GM18511 (cell line): ENCODE data around the gene ZNF276.
"Not testable (repeated sequence)": the region's sequence is repeated elsewhere in the genome, so short reads cannot be mapped to it uniquely, and the experiment has no call there.

ENCODE experiments used
- ATAC-seq: cut with Tn5 transposase; IDR thresholded peaks from one replicate; pipeline ENCODE4 v1.9.1; 2021; ENCODE audit warnings: mild to moderate bottlenecking, moderate library complexity; ENCODE audit not compliant: unreplicated experiment

The ZNF276 gene

GRCh38 chr16:89695875-89696669 lies 25.3 kb upstream of the ZNF276 start:
- no peak for ATAC-seq

GRCh38 chr16:89696670-89697128 lies 24.6 kb upstream of the ZNF276 start:
- ATAC-seq: no peak

- ATAC-seq: no peak
Observed at GRCh38 chr16:89697161-89697615, 24.1 kb upstream of the ZNF276 start.

- no peak for ATAC-seq
Observed at GRCh38 chr16:89697616-89698331, 23.6 kb upstream of the ZNF276 start.

GRCh38 chr16:89698717-89699116 lies 22.6 kb upstream of the ZNF276 start:
- not testable (repeated sequence) for ATAC-seq

- not testable (repeated sequence) for ATAC-seq
Observed at GRCh38 chr16:89699629-89700099, 21.7 kb upstream of the ZNF276 start.

GRCh38 chr16:89700100-89700648 lies 21.2 kb upstream of the ZNF276 start:
- ATAC-seq: peak; percentile 39

GRCh38 chr16:89700649-89701424 lies 20.5 kb upstream of the ZNF276 start:
- no peak for ATAC-seq

- peak; percentile 72 for ATAC-seq
Observed at GRCh38 chr16:89701425-89702406, 19.6 kb upstream of the ZNF276 start, which contains the start of gene SPATA2L. Gene SPATA2L, minus strand, starts transcription at chr16:89701705. Its CDS starts 473 bp downstream, at chr16:89701232.

GRCh38 chr16:89704281-89704680 lies 17.1 kb upstream of the ZNF276 start:
- ATAC-seq: no peak

GRCh38 chr16:89705006-89705405 lies 16.3 kb upstream of the ZNF276 start:
- ATAC-seq: no peak

GRCh38 chr16:89706518-89707260 lies 14.6 kb upstream of the ZNF276 start:
- no peak for ATAC-seq

- no peak for ATAC-seq
Observed at GRCh38 chr16:89707695-89708094, 13.6 kb upstream of the ZNF276 start.

- no peak for ATAC-seq
Observed at GRCh38 chr16:89708481-89708931, 12.8 kb upstream of the ZNF276 start.

- no peak for ATAC-seq
Observed at GRCh38 chr16:89709166-89709565, 12.2 kb upstream of the ZNF276 start.

- no peak for ATAC-seq
Observed at GRCh38 chr16:89709716-89710432, 11.5 kb upstream of the ZNF276 start.

GRCh38 chr16:89710709-89711564 lies 10.4 kb upstream of the ZNF276 start:
- ATAC-seq: no peak
